Inflammatory macrophage (primary cell): Measurements from ENCODE around the gene NYAP2.

Source experiments
- DNase-seq, 2 donors: peaks; one replicate each; pipeline ENCODE4 v3.0.0-alpha.2; 2020 to 2022

The NYAP2 gene

GRCh38 chr2:225487878-225488416 lies 88.4 kb downstream of the NYAP2 start:
- DNase-seq = no peak

DNA sequence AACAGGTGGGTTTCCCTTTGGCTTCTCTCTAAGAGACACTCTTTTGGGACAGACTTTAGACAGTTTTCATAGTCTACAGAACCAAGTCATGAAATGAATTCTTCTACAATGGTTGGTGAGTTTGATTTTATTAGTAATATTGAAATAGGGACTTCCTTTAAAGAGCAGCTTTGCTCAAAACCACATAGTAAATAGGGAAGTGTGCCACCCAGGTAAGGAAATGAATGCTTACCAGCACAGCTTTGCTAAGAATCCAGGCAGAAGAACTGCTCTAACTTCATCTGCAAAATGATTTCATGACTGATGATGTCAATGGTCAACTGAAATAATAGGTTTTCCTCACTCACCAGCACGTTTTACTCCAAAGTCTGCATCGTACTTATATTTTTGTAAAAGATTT lies 89.2 kb downstream of the NYAP2 start:
- no peak for DNase-seq

DNA sequence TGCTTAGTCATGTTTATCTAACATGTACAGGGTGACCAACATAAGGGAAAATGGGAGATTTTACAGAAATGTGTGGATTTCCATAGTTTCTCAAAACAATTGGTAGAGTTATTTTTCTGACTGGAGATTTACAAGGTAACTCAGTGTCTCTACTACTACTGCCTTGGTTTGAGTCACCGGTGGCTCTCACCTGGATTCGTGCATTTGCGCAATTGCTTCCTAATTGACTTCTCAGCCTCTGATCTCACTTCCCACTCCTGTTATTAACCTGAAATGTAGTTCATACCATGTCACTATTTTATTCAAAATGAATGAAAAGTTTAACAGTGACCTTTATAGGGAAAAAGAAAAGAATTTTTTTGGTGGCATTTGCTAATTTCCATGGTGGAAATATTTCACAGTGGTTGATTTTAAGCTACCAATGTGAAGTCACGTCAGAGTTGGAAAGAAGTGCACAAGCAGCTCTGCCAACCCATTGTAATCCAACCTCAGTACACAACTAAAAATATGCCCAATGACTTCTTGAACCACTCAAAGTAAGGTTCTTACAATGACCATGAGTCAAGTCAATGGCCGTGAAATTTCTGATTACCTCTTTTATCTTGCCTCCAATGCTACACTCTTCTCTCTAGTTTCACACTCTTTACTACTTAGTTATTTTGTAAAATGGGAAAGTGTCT lies 94.0 kb downstream of the NYAP2 start:
- no peak for DNase-seq

GRCh38 chr2:225494100-225494459 lies 94.6 kb downstream of the NYAP2 start:
- no peak for DNase-seq

DNA sequence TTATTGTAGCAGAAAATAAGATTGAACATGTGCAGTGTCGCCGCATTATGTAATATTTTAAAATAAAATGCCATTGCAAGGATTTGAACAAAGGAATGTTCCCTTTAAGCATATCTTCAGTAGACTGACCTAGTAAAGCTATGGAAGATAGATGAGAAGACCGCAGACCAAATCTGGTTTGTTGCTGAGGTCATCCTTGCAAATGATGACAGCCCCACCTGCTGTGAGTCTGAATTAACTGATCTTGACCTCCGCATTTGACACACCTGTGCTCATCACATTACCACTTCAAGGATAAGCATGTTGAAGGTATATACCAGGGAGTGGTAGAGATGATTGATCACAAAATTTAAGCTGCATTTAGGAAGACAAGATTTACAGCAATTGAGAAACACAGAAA lies 96.2 kb downstream of the NYAP2 start:
- no peak for DNase-seq

- no peak for DNase-seq
These were observed 97.1 kb downstream of the NYAP2 start for GRCh38 chr2:225496568-225496967.

- no peak for DNase-seq
These were observed 97.7 kb downstream of the NYAP2 start for GRCh38 chr2:225497166-225497565.

DNA sequence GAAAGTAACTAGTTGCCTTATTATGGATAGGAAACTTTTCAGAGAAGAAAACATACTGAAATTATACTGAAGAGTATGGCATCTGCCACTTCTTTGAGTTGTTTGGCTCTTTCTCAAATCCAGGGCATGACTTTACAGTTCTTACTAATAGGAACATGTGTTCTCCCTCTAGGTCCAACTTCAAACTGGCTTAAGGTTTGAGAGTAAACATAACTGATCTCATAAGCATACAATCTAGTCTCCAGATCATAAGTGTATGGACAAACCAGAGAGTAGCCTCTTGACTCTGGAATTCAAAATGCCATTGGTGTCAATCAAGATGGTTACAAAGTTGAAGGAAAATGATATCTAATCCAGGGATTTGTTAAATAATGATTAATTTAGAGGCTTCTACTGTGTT lies 101.5 kb downstream of the NYAP2 start:
- DNase-seq = no peak

DNA sequence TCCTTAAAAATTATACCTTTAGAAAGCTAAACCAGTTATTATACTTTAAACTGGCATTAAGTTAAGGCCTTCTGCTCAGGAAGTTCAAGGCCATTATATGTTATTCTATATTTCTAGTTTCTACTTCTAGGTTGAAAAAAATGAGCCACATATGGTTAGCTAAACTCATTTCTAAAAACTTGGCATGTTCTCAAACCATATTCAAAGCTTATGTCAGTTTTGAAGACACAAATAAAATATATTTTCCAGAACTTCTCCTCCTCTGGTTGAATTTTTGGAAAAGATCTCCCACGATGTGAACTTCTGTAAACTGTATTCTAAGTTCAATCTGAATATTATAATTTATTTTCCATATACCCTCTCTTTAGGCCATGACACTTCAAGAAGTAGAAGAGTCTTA lies 103.5 kb downstream of the NYAP2 start:
- DNase-seq = no peak

GRCh38 chr2:225510796-225511195 lies 111.3 kb downstream of the NYAP2 start:
- no peak for DNase-seq

DNA sequence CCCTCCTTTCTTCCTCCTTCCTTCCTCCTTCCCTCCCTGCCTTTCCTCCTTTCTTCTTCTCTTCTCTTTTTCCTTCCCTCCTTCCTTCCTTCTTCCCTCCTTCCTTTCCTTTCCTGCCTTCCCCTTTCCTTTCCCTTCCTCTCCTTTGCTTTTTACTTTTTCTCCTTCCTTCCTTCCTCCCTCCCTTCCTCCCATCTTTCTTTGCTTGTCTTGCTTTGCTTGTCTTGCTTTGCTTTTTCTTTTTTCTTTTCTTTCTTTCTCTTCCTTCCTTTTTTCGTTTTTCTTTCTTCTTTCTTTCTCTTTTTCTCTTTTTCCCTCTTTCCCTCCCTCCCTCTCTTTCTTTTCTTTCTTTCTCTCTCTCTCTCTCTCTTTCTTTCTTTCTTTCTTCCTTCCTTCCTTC lies 113.0 kb downstream of the NYAP2 start:
- no peak for DNase-seq

GRCh38 chr2:225512876-225513540 lies 113.5 kb downstream of the NYAP2 start:
- no peak for DNase-seq

DNA sequence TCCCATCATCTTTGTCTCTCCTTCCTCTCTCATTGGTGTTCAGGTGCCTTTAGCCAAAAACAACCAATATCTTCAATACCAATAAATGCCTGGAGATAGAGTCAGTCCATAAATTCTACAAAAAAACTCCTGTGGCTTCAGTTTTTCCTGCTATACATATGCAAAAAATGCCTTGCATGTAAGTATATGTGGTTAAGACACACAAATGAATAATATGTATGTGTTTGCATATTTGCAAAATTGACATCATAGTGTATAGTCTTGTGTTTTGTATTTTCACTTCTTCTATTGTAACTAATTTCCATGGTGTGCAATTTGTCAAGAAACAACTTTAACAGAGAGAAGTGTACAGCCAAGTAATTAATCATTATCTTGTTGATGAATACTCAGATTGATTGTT lies 115.5 kb downstream of the NYAP2 start:
- DNase-seq = no peak

- no peak for DNase-seq
These were observed 127.4 kb downstream of the NYAP2 start for GRCh38 chr2:225526760-225527390.

GRCh38 chr2:225531559-225531958 lies 132.0 kb downstream of the NYAP2 start:
- no peak for DNase-seq

GRCh38 chr2:225532096-225532495 lies 132.6 kb downstream of the NYAP2 start:
- DNase-seq = no peak

GRCh38 chr2:225534037-225534436 lies 134.5 kb downstream of the NYAP2 start:
- no peak for DNase-seq

DNA sequence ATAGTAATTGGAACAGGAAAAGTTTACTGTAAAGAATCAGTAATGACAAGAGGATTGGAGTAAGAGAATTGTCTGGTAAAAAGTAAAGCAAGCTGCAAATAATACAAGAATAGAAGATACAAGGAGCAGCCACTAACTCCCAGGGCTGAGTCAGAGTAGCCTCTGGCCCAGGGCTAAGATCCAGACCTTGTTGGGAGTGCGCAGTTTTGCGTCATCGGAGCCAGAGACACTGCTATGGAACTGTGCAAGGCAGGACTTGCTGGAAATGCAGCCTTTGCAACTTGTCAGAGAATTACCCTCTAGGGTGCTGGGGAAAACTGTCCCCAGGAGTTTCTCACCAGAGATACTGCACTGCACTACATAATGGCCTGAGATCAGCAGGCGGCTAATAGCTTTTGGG lies 135.2 kb downstream of the NYAP2 start:
- no peak for DNase-seq

DNA sequence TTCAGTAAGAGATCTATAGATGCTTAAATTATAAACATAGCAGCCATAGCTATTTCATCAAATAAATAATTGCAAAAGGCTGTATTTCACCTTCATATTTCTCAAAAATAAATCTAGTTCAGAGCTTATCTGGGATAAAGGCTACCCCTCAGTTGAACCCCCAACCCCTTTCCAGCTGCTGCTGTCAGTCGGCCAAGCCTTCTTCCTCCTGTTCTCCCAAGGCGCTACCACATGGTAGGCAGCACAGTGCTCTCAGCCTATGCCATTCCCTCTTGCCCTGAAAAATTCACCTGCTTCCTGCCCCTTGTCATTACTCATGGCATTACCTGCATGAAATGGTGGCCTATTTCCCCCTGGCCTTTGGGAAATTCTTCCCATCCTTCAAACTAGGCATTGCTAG lies 136.5 kb downstream of the NYAP2 start:
- no peak for DNase-seq

DNA sequence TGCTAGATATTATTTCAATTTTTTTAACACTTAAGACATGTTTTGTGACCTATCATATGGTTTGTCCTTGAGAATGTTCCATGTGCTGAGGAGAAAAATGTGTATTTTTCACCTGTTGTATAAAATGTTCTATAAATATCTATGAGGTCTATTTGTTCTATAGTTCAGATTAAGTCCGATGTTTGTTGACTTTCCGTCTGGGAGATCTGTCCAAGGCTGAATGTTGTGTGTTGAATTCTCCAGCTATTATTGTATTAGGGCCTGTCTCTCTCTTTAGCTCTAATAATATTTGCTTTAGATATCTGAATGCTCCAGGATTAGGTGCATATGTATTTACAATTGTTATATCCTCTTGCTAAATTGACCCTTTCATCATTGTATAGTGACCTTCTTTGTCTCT lies 144.1 kb downstream of the NYAP2 start:
- DNase-seq = no peak

GRCh38 chr2:225556461-225556860 lies 157.0 kb downstream of the NYAP2 start:
- DNase-seq = no peak

GRCh38 chr2:225558399-225559071 lies 159.0 kb downstream of the NYAP2 start:
- no peak for DNase-seq

DNA sequence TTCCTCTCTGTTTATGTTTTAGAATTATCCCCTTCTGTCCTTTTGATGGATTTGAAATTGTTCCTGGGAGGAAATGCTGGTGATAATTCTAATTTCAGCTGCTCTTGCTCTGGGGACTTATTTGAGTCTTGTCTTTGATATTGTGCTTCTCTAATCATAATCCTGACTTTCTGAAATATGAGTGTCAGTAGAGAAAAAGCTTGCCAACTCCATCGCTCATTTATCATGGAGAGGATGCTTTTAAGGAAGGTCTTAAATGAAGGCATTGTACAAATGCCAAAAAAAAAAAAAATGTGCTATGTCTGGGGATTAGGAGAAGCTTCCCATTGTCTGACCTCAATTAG lies 159.5 kb downstream of the NYAP2 start:
- DNase-seq = no peak

GRCh38 chr2:225566798-225567197 lies 167.3 kb downstream of the NYAP2 start:
- DNase-seq = peak; percentile 7 to 33
